IPS-18c (cell line): Measurements from ENCODE around the gene NPS.

Experiments
- H3K4me3 ChIP-seq: 2 replicates; pipeline ENCODE4 v1.7.0; 2013; ENCODE audit warnings: low read depth, mild to moderate bottlenecking, low read length, moderate library complexity; ENCODE audit not compliant: insufficient read depth
- H3K9me3 ChIP-seq: one replicate; pipeline ENCODE4 v1.6.1; 2013; ENCODE audit warnings: mild to moderate bottlenecking, low read length, moderate library complexity; ENCODE audit not compliant: control insufficient read depth, insufficient read depth

NPS gene

GRCh38 chr10:127548022-127548421 lies 1.1 kb upstream of the NPS start:
- H3K4me3 ChIP-seq = no peak overlapping the region
- H3K9me3 ChIP-seq = no peaks in the 10 kb centered on the region

- Histone ChIP-seq H3K9me3 (no peaks in the 10 kb centered on the region), H3K4me3 (no peak overlapping the region)
These were observed 1.8 kb downstream of the NPS start for GRCh38 chr10:127550861-127551260.

DNA sequence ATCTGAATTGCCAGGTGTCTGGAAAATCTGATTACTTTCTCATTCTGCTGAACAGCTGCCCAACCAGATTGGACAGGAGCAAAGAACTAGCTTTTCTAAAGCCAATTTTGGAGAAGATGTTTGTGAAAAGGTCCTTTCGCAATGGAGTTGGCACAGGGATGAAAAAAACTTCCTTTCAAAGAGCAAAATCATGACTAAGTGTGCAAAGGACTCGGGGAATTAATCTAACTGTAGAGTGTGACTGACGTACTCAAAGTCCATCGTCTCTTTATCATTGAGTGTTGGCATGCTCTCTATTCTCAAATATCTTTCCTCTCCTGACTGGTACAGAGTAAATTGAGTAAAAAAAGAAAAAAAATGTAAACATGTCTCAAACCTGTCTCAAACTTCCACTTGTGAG lies 3.3 kb downstream of the NPS start:
- Histone ChIP-seq H3K9me3 (no peaks in the 10 kb centered on the region), H3K4me3 (no peak overlapping the region)

DNA sequence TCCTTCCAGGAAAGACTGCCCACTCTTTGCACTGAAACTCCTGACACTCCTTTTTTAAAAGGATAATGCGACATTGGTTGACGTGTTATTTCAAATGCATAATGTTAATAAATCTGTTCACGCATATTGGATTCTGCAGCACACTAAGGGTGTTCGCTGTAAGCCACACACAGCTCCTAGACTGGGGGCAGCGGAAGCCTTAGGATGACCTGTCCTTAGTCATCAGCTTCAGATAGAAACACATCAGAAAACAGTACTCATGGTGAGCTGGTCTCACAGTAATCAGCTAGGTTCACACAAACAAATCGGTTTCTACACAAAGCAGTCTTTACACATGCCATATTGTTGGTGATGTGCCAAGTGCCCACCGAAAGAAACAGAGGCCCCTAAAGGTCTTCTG lies 4.3 kb downstream of the NPS start:
- Histone ChIP-seq H3K4me3 (no peak overlapping the region), H3K9me3 (peaks cover 2% of the 10 kb centered on the region)

DNA sequence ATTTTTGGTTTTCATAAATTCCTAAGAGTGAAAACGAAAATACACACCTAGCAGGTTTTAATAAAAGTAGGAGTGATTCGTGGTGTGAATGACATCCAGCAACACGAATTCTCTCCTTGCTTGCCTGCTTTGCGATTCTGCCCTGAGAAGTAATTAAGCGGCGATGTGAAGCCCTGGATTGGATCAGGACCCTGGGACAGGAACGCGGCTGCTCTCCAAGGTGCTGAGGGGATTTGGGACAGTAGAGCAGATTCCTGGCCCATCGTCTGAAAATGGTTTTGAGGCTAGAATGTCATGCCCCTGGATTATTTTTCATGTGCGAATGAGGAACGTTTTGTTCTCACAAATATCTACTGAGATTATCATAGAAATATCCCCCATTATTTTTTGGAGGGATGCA lies 7.8 kb downstream of the NPS start:
- H3K4me3 ChIP-seq = no peak overlapping the region
- H3K9me3 ChIP-seq = peaks cover 2% of the 10 kb centered on the region

DNA sequence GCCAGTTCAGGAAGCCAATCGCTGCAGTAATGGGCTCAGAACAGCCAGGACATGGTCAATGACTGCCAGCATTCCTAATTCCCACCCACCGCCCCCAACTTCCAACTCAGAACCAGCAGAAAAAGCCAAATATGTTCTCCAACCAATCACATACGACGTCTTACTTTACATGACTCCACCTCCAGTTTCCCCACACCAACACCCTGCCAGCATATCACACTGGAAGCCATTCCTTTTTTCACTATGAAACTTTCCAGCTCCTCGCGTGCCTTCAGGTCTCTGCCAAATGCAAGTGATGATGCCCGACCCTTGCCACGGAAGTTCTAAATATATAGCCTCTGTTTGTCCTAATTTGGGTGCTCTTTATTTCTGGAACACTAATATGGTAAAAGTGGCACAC lies 12.5 kb downstream of the NPS start:
- Histone ChIP-seq H3K9me3 (peaks cover 2% of the 10 kb centered on the region), H3K4me3 (no peak overlapping the region)

DNA sequence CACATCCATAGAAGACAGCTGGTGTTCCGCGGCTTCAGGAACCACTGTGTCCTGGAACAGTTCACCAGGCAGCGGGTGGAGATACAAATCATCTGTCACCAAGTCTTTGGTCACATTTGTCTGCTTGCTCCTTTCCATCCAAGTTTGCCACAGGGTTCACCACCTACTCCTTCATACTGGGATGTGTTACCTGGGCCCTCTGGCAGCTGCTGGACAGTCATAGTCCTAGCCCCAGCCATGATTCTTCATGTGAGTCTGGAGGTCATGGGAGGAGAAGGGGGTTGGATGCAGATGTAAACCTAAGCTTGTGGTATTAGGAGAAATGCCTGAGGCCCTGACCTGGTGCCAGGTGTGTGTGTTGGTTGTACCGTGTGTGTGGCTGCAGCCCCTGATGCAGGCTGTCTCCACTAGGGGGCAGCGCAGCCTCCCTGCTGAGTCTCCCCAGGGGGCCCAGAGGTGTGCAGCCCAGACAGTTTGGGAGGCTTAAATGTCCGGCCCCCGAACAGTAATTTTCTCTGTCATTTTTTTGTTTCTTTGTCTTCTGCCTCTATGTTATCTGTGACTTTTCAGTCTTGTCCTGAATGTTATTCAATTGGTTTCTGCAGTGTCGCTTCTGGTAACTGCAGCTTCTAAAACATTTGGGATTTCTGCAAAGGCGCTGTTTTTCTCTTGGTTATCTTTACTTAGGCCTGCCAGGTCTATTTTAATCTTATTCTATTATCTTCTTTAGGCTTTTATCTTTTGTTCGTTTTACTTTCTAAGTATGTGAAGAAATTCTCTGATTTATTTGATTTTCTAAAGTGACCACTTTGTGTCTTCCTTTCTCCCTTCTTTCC lies 14.8 kb downstream of the NPS start:
- no peaks in the 10 kb centered on the region for H3K9me3 ChIP-seq

DNA sequence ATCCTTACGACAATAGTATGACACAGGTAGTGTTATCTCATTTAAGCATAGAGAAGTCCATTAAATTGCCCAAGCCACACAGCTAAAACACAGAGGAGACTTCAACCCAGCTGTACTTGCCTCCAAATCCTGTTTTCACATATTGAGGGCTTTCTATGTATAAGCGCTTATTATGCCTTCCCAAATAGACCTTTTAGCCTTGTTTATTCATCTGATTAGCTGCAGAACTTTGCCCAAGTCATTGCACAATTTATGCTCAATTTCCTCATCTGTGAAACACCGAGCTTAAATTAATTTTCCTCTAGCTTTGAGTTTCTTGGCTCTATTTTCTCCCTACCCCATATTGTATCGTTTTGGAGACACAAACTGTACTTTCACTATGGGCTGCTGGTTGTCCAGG lies 15.5 kb downstream of the NPS start:
- Histone ChIP-seq H3K9me3 (no peaks in the 10 kb centered on the region), H3K4me3 (no peak overlapping the region)

More for the DNA sequence above, 14.8 kb downstream of the NPS start:
- no peak overlapping the region for H3K4me3 ChIP-seq

- Histone ChIP-seq H3K9me3 (no peaks in the 10 kb centered on the region), H3K4me3 (no peak overlapping the region)
These were observed 16.5 kb downstream of the NPS start for GRCh38 chr10:127565583-127565982.

GRCh38 chr10:127569210-127569609 lies 20.1 kb downstream of the NPS start:
- Histone ChIP-seq H3K4me3 (no peak overlapping the region), H3K9me3 (no peaks in the 10 kb centered on the region)

- Histone ChIP-seq H3K9me3 (no peaks in the 10 kb centered on the region), H3K4me3 (no peak overlapping the region)
These were observed 20.9 kb downstream of the NPS start for GRCh38 chr10:127570036-127570435.

GRCh38 chr10:127571386-127571785 lies 22.3 kb downstream of the NPS start:
- Histone ChIP-seq H3K4me3 (no peak overlapping the region), H3K9me3 (no peaks in the 10 kb centered on the region)

GRCh38 chr10:127576051-127576450 lies 26.9 kb downstream of the NPS start:
- no peak overlapping the region for H3K4me3 ChIP-seq

DNA sequence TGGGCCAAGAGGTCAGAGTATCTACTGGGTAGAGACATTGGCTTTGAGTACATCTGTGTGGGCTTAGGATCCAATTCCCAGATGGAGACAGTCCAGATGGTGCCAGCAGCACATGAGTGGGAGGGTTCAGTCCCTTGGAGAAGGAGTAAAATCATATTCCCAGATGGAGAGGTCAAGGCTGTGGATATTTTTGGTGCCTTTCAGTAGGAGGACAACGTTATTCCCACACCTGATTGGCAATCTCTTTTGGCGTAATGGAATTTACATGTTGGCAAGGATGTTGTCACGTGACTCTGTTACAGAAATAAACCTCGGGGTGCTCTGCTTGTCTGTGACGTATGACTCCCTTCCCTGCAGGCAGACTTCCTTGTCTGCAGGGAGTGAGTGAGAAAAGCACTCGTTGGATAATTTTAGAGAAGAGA lies 27.6 kb downstream of the NPS start:
- H3K9me3 ChIP-seq = no peaks in the 10 kb centered on the region
- H3K4me3 ChIP-seq = no peak overlapping the region

More at GRCh38 chr10:127576051-127576450, 26.9 kb downstream of the NPS start:
- no peaks in the 10 kb centered on the region for H3K9me3 ChIP-seq

- no peaks in the 10 kb centered on the region for H3K9me3 ChIP-seq
- no peak overlapping the region for H3K4me3 ChIP-seq
These were observed 28.5 kb downstream of the NPS start for GRCh38 chr10:127577376-127578258.

DNA sequence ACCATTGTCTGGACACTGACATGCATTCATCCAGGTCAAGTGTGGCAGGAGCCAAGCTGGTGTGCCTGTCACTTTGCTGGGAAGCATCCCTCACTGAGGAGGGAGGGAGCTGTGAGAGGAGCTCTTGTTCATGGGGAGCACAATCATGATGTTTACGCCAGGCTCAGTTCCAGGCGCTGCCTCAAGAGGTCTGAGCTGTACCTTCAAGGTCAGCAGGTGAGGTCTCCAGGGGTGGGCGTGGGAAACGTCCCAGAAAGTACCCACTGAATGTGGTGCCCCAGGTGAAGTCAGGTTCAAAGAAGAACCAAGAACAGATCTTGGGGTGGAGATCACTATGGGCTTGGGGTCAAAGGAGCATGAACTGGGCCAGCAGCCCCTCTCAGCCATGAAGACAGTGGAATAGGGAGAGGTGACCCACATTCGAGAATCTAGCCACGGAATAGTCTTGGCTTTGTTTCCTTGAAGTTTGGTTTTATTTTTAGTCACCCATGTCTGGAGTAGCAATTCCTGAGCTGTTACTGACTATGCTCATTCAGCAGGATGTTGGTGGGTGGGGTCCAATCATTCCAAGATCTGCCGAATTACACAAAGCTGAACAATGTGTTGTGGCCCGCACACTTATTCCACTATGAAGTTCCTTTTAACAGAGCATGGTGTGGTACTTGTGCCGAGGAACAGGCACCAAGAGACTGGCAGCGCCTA lies 29.3 kb downstream of the NPS start:
- no peaks in the 10 kb centered on the region for H3K9me3 ChIP-seq
- H3K4me3 ChIP-seq = no peak overlapping the region

DNA sequence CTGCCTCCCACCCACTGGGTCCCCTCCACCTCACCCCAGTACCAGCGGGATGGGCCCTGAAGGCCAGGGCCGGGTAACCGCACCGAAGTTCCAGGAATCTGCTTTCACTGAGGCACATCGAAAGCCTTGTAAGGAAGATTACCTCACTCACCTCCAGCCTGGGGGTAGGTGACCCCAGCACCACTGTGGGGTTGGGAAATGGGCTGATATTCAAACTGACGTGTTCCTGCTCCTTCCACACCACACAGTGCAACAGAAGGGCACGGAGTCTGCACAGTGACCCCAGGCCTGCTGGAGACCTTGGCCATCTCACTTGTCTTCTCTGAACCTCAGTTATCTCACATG lies 29.8 kb downstream of the NPS start:
- H3K4me3 ChIP-seq = no peak overlapping the region
- no peaks in the 10 kb centered on the region for H3K9me3 ChIP-seq

DNA sequence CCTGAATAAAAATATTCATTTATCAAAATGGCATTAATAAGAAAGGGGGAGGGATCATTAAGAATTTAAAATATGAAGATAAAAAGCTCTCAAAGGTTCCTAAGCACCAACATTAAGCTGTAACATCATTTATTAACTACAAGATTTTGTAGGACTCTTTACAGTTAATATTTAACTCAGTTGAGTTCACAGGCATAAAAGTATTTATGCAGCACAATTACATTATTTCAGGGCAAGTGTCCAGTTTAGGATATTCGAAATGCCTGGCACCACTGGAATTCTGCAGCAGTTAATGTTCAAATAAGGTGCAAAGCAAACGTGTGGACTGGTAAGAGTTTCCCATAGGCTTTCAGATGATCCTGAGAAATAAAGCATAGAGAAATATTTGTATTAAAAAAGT lies 30.5 kb downstream of the NPS start:
- no peaks in the 10 kb centered on the region for H3K9me3 ChIP-seq
- no peak overlapping the region for H3K4me3 ChIP-seq
